ENCODE data around the gene CSTA. TPM values are rescaled to one million over a fixed set of nuclear protein-coding genes. Genes with fewer than 3 reads are reported as not detected.

Gene CSTA
- not detected in 2 replicates for total RNA-seq (2014; rRNA removed)
- percentile 12 among the genes with signal in this experiment for Bru-seq, nascent RNA
- BruChase-seq, experiment 1, labeled RNA remaining after a 6-hour chase = not detected
- BruChase-seq, experiment 2, labeled RNA remaining after a 2-hour chase = percentile 12 among the genes with signal in this experiment
- long read RNA-seq, partial matches to known transcripts = 0 of 1 reads
- long read RNA-seq, other reads (novel, unspliced or antisense) = 1 of 1 reads

DNA sequence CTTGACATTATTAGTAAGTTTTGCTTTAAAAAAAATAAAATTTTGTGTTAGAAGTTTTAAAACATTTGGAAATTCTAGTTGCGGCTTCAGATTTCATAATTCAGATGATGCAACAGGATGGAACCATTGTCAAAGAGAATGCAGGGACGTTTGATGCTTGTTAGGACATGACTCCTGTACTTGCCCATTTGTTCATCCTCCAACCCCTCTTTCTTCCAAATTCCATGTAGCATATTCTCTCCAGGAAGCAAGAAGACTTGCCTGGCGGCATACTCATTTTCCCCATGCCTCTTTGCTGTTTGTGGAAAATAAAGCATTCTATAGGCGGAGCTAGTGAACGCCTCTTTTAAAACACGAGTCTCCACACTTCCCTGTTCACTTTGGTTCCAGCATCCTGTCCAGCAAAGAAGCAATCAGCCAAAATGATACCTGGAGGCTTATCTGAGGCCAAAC lies at the start of gene CSTA:
CSTA (plus strand) TSS at position 378 of the 453 bp plus-strand sequence; CDS start at position 423, 45 bp downstream.
- no peaks in the 10 kb centered on the region for H3F3A ChIP-seq (ENCODE audit: low read length, unreplicated experiment)
- no TSS peak for BruUV-seq (replicated peaks)
- no peaks in the 10 kb centered on the region for H3K4me1 ChIP-seq (ENCODE audit: insufficient read depth, low read length)
- H3K27me3 ChIP-seq (ENCODE audit: low read length) = no peaks in the 10 kb centered on the region
- no peaks in the 10 kb centered on the region for H3K9me2 ChIP-seq (replicated peaks; ENCODE audit: low read length)
- no peak within 1 kb of the TSS for H3K4me2 ChIP-seq (ENCODE audit: low read length)
- POLR2A ChIA-PET (ENCODE audit: unreplicated experiment) = no interaction called here
- no peak for ATAC-seq
- intact Hi-C loops (cut with micrococcal nuclease) = no loop called here
- H3K36me3 ChIP-seq (ENCODE audit: low read depth, low read length) = no peaks in the 10 kb centered on the region
- no peak for DNase-seq
- H3K79me2 ChIP-seq (ENCODE audit: low read length) = no peaks in the 10 kb centered on the region
- H3K4me3 ChIP-seq (ENCODE audit: low read length) = no peak within 1 kb of the TSS
- TF ChIP-seq EZH2 (IDR thresholded peaks at IDR 0.05; ENCODE audit: low read length, unreplicated experiment) (no peak), EZH2phosphoT487 (IDR thresholded peaks at IDR 0.05; ENCODE audit: borderline replicate concordance, low read length) (no peak)
- TF ChIP-seq, protein P1, sequence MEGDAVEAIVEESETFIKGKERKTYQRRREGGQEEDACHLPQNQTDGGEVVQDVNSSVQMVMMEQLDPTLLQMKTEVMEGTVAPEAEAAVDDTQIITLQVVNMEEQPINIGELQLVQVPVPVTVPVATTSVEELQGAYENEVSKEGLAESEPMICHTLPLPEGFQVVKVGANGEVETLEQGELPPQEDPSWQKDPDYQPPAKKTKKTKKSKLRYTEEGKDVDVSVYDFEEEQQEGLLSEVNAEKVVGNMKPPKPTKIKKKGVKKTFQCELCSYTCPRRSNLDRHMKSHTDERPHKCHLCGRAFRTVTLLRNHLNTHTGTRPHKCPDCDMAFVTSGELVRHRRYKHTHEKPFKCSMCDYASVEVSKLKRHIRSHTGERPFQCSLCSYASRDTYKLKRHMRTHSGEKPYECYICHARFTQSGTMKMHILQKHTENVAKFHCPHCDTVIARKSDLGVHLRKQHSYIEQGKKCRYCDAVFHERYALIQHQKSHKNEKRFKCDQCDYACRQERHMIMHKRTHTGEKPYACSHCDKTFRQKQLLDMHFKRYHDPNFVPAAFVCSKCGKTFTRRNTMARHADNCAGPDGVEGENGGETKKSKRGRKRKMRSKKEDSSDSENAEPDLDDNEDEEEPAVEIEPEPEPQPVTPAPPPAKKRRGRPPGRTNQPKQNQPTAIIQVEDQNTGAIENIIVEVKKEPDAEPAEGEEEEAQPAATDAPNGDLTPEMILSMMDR (conservative IDR thresholded peaks at IDR 0.05; ENCODE audit: low read depth, low read length) = no peak
- CTCF ChIA-PET = no interaction called here
- H3K9ac ChIP-seq (ENCODE audit: low read length) = no peak within 1 kb of the TSS
- H4K20me1 ChIP-seq (ENCODE audit: low read length) = no peaks in the 10 kb centered on the region
- H3K27ac ChIP-seq (ENCODE audit: low read length) = no peak within 1 kb of the TSS
- no peak within 1 kb of the TSS for H2AFZ ChIP-seq (ENCODE audit: low read length)
- no peaks in the 10 kb centered on the region for H3K9me3 ChIP-seq (ENCODE audit: low read length)

GRCh38 chr3:122281891-122282290 lies 43.2 kb upstream of the CSTA start:
- CTCF ChIA-PET = no interaction called here
- no peaks in the 10 kb centered on the region for H3K36me3 ChIP-seq (ENCODE audit: low read depth, low read length)

More at GRCh38 chr3:122281891-122282290, 43.2 kb upstream of the CSTA start:
- TF ChIP-seq EZH2 (IDR thresholded peaks at IDR 0.05; ENCODE audit: low read length, unreplicated experiment) = no peak
- TF ChIP-seq, protein P1 (conservative IDR thresholded peaks at IDR 0.05; ENCODE audit: low read depth, low read length) = no peak
- TF ChIP-seq EZH2phosphoT487 (IDR thresholded peaks at IDR 0.05; ENCODE audit: borderline replicate concordance, low read length) = no peak
- Histone ChIP-seq H3K4me3 (ENCODE audit: low read length) (no peak overlapping the region), H3K27me3 (ENCODE audit: low read length) (peaks cover 85% of the 10 kb centered on the region), H2AFZ (ENCODE audit: low read length) (no peak overlapping the region), H3K4me1 (ENCODE audit: insufficient read depth, low read length) (no peaks in the 10 kb centered on the region), H3K27ac (ENCODE audit: low read length) (no peak overlapping the region), H3K79me2 (ENCODE audit: low read length) (no peaks in the 10 kb centered on the region), H3K9me2 (replicated peaks; ENCODE audit: low read length) (no peaks in the 10 kb centered on the region), H3K4me2 (ENCODE audit: low read length) (no peak overlapping the region), H4K20me1 (ENCODE audit: low read length) (no peaks in the 10 kb centered on the region), H3F3A (ENCODE audit: low read length, unreplicated experiment) (no peaks in the 10 kb centered on the region), H3K9me3 (ENCODE audit: low read length) (no peaks in the 10 kb centered on the region), H3K9ac (ENCODE audit: low read length) (no peak overlapping the region)
- intact Hi-C loops (cut with micrococcal nuclease) = no loop called here
- ATAC-seq (no peak), DNase-seq (no peak)
- POLR2A ChIA-PET (ENCODE audit: unreplicated experiment) = no interaction called here
- no TSS peak for BruUV-seq (replicated peaks)

Data from PC-3 (cell line).